ENCODE results near the gene TTLL6.

GRCh38 chr17:48737330-48738043 is 79.5 kb downstream of the TTLL6 start:
- TF ChIP-seq CTCF (IDR thresholded peaks at IDR 0.05): no peak
- TF ChIP-seq POLR2A (IDR thresholded peaks at IDR 0.05): no peak

All from testis (tissue), 2 donors.